HepG2 (cell line): ENCODE results near the gene RBP2. TPM values are rescaled to one million over a fixed set of nuclear protein-coding genes. Genes with fewer than 3 reads are reported as not detected.
A peak's percentile ranks its signal among the peaks of the same experiment; 100 is the strongest.

Source experiments
- ATAC-seq: fragments of 200-7000 bp; cut with Tn5 transposase; 3 replicates; pipeline ENCODE4 v1.9.1; 2020; ENCODE audit warnings: mild to moderate bottlenecking, moderate library complexity
- BruUV-seq: library from RNA; stranded (reverse); fragments of 400-500 nt; replicated peaks from 2 replicates; lab custom pipeline; 2021; lab: Mats Ljungman, UMichigan
- CTCF ChIA-PET: fragments of 300-600 bp; formaldehyde crosslinking; extraction: SDS; loops from one replicate; lab custom pipeline; 2021; ENCODE audit warnings: low total read pairs, inconsistent platforms, low intra/inter-chr PET ratio; lab: Yijun Ruan, JAX
- POLR2A ChIA-PET: fragments of 350-600 bp; sonication (Branson Sonifier 250); formaldehyde crosslinking; loops from one replicate; lab custom pipeline; 2020; ENCODE audit warnings: antibody characterized with exemption, inconsistent platforms; lab: Yijun Ruan, JAX
- DNase-seq: peaks from one replicate; pipeline ENCODE4 v3.0.0-alpha.2; 2015; ENCODE audit warnings: low spot score
- FAIRE-seq: peaks from 3 replicates; lab custom pipeline; 2011; peaks lifted over from hg19 to GRCh38; lab: Jason Lieb, UNC
- H2AFZ ChIP-seq: one replicate; pipeline ENCODE4 v1.6.1; 2011; ENCODE audit warnings: low read length, inconsistent platforms
- H3K27ac ChIP-seq: fragments of 300-600 bp; 3 replicates; pipeline ENCODE4 v1.8.0; 2011; ENCODE audit warnings: mixed run types, mild to moderate bottlenecking, mixed read lengths, low read length, inconsistent platforms; ENCODE audit not compliant: insufficient read depth; ENCODE audit errors: extremely low read length
- H3K27me3 ChIP-seq, 2 experiments: fragments of 200-600 bp in 1 of 2; 2 replicates in 1 of 2; 3 replicates in 1 of 2; pipeline versions ENCODE4 v1.6.0 to v1.8.0; 2011; ENCODE audit warnings: low read length in 2 of 2, mild to moderate bottlenecking in 2 of 2, moderate library complexity in 2 of 2, inconsistent platforms in 1 of 2; ENCODE audit not compliant: insufficient read depth in 2 of 2, control insufficient read depth in 1 of 2
- H3K36me3 ChIP-seq, 2 experiments: fragments of 200-600 bp in 1 of 2; replicated peaks in 1 of 2; 2 replicates in 1 of 2; 3 replicates in 1 of 2; pipeline versions ENCODE4 v1.5.1 to v1.8.0; 2011; ENCODE audit warnings: low read length in 2 of 2, inconsistent platforms in 1 of 2; ENCODE audit not compliant: insufficient read depth in 2 of 2, control insufficient read depth in 1 of 2
- H3K4me1 ChIP-seq: 2 replicates; pipeline ENCODE4 v1.5.1; 2012; ENCODE audit warnings: low read length, inconsistent platforms; ENCODE audit not compliant: insufficient read depth
- H3K4me2 ChIP-seq: 2 replicates; pipeline ENCODE4 v1.6.0; 2011; ENCODE audit warnings: low read depth, low read length, inconsistent platforms
- H3K4me3 ChIP-seq, 3 experiments: fragments of 200-600 bp in 1 of 3; sonication (generic), shearing (Covaris generic) in 1 of 3; replicated peaks in 1 of 3; 2 replicates each; pipeline ENCODE4 v1.5.1; 2011 to 2016; ENCODE audit warnings: low read length in 3 of 3, inconsistent platforms in 2 of 3, low read depth in 2 of 3, mild to moderate bottlenecking in 2 of 3, control low read depth in 1 of 3, mixed read lengths in 1 of 3; ENCODE audit not compliant: insufficient read depth in 1 of 3
- H3K79me2 ChIP-seq: one replicate; pipeline ENCODE4 v1.6.1; 2011; ENCODE audit warnings: low read length, inconsistent platforms; ENCODE audit not compliant: insufficient read depth
- H3K9ac ChIP-seq: 2 replicates; pipeline ENCODE4 v1.6.0; 2011; ENCODE audit warnings: mild to moderate bottlenecking, low read depth, low read length, inconsistent platforms; ENCODE audit not compliant: insufficient read depth
- H3K9me3 ChIP-seq: 2 replicates; pipeline ENCODE4 v1.5.1; 2012; ENCODE audit warnings: mild to moderate bottlenecking, low read length
- H4K20me1 ChIP-seq: 2 replicates; pipeline ENCODE4 v1.6.0; 2011; ENCODE audit warnings: inconsistent platforms, mild to moderate bottlenecking, low read length, moderate library complexity; ENCODE audit not compliant: insufficient read depth
- ATF7 ChIP-seq, 2 experiments: fragments of 450-650 bp in 1 of 2; sonication (generic) in 1 of 2; formaldehyde crosslinking in 1 of 2; IDR thresholded peaks; 2 replicates each; pipeline versions ENCODE4 v1.4.0 to v1.6.1; 2016 to 2020; ENCODE audit warnings: antibody characterized with exemption in 1 of 2, mild to moderate bottlenecking in 1 of 2, missing genetic modification reagents in 1 of 2
- MIER3 ChIP-seq: IDR thresholded peaks from 2 replicates; pipeline ENCODE4 v1.6.1; 2016; ENCODE audit warnings: missing compliant biosample characterization, borderline replicate concordance
- NCOA5 ChIP-seq: sonication (generic); formaldehyde crosslinking; IDR thresholded peaks from 2 replicates; pipeline ENCODE4 v1.4.0; 2020; ENCODE audit warnings: missing genetic modification reagents
- NR2F2 ChIP-seq: IDR thresholded peaks from 2 replicates; pipeline ENCODE4 v1.6.1; 2012; ENCODE audit warnings: low read depth, inconsistent platforms, borderline replicate concordance
- PREB ChIP-seq: sonication (generic); formaldehyde crosslinking; IDR thresholded peaks from 2 replicates; pipeline ENCODE4 v1.4.0; 2020; ENCODE audit warnings: missing genetic modification reagents
- SAFB2 ChIP-seq: sonication (generic); formaldehyde crosslinking; IDR thresholded peaks from 2 replicates; pipeline ENCODE4 v1.5.1; 2020; ENCODE audit warnings: missing genetic modification reagents, low read depth, mild to moderate bottlenecking, borderline replicate concordance
- SKI ChIP-seq: fragments of 450-650 bp; IDR thresholded peaks from one replicate; pipeline ENCODE4 v1.6.1; 2018; ENCODE audit warnings: mild to moderate bottlenecking; ENCODE audit not compliant: partially characterized antibody
- ZNF318 ChIP-seq: sonication (generic); formaldehyde crosslinking; IDR thresholded peaks from 2 replicates; pipeline ENCODE4 v1.4.0; 2020; ENCODE audit warnings: mild to moderate bottlenecking, missing genetic modification reagents
- ZNF670 ChIP-seq: sonication (generic); formaldehyde crosslinking; IDR thresholded peaks from 2 replicates; pipeline ENCODE4 v1.8.0; 2022; ENCODE audit warnings: mild to moderate bottlenecking, missing genetic modification reagents, borderline replicate concordance
- ZNF780A ChIP-seq: sonication (generic); formaldehyde crosslinking; IDR thresholded peaks from 2 replicates; pipeline ENCODE4 v1.8.0; 2022; ENCODE audit warnings: mild to moderate bottlenecking, missing genetic modification reagents, moderate library complexity
- WGBS: methylation state at CpG from one replicate; pipeline ENCODE4 v1.1.6; 2017; ENCODE audit warnings: low lambda C conversion rate; 5-methylcytosine and 5-hydroxymethylcytosine counted together
- in situ Hi-C: cut with HindIII; loops from 2 replicates; pipeline ENCODE4 v1.10.0; 2017; ENCODE audit warnings: low pct_unique_long_range_greater_than_20kb; ENCODE audit not compliant: extremely low pct_ligation_motif_present
- intact Hi-C: fragments of 100-400 bp; cut with micrococcal nuclease; formaldehyde crosslinking; loops from one replicate; pipeline ENCODE4 v1.10.0; 2022; ENCODE audit not compliant: unreplicated experiment
- polyA plus RNA-seq, 8 experiments: library from polyadenylated mRNA; depleted of rRNA in 3 of 8; stranded (reverse) in 7 of 8; unstranded in 1 of 8; fragments of >200 nt; fragmentation: Illumina TruSeq in 4 of 8; extraction: Trizol in 4 of 8; gene quantifications; 2 replicates each; pipeline versions ENCODE4 v1.2.1 to v1.2.3, GENCODE V29; 2011 to 2016; ENCODE audit warnings: low read depth in 4 of 8, missing spikeins in 1 of 8, mixed read lengths in 1 of 8; ENCODE audit not compliant: insufficient read depth in 1 of 8
- total RNA-seq, 5 experiments: library from RNA; depleted of rRNA; stranded (reverse); fragments of >200 nt; fragmentation: Illumina TruSeq; extraction: Trizol; gene quantifications; 2 replicates each; pipeline ENCODE4 v1.2.3, GENCODE V29; 2016; ENCODE audit warnings: low read depth in 1 of 5
- TF ChIP-seq, protein P1 (sequence below): sonication (generic); formaldehyde crosslinking; IDR thresholded peaks from 2 replicates; pipeline ENCODE4 v1.8.1; 2022; ENCODE audit warnings: mild to moderate bottlenecking, missing genetic modification reagents
- TF ChIP-seq, protein P2 (sequence below): sonication (generic); formaldehyde crosslinking; IDR thresholded peaks from 2 replicates; pipeline ENCODE4 v1.8.1; 2023; ENCODE audit warnings: mild to moderate bottlenecking, missing genetic modification reagents, borderline replicate concordance

Gene RBP2
- total and polyA plus RNA-seq, 2 of the 13 experiments (the other 11 are each of a cell fraction or from before 2014, with no cell fraction given) = 0.17 to 2.5 TPM

GRCh38 chr3:139493826-139494385 is 17.6 kb upstream of the RBP2 start (continued):
- no peak for TF ChIP-seq ZNF318 (CRISPR knock-in tag)
- peak; percentile 83 for TF ChIP-seq ATF7 (IDR thresholded peaks at IDR 0.05)
- TF ChIP-seq ATF7 (CRISPR knock-in tag; IDR thresholded peaks at IDR 0.05) = no peak

DNA sequence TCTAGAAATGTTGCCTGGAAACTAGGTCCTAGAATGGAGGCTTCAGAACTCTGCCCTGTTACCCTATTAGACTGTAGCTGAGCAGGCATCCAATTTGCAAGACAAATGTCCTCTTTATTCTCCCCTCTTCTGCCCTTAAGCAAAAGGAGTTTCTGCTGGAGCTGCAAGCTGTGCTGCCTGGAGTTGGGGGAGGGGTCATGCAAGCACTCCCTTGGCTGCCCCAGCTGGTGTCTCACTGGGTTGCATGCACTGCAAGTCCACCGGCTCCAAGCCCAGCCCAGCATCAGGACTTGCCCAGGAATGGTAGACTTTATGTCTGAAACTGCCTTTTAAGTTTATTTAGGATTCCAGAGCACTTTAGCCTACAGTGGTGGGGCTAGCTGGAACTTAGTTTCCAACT is 15.7 kb upstream of the RBP2 start:
- CTCF ChIA-PET = no interaction called here
- TF ChIP-seq, protein P1, sequence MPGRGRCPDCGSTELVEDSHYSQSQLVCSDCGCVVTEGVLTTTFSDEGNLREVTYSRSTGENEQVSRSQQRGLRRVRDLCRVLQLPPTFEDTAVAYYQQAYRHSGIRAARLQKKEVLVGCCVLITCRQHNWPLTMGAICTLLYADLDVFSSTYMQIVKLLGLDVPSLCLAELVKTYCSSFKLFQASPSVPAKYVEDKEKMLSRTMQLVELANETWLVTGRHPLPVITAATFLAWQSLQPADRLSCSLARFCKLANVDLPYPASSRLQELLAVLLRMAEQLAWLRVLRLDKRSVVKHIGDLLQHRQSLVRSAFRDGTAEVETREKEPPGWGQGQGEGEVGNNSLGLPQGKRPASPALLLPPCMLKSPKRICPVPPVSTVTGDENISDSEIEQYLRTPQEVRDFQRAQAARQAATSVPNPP (CRISPR knock-in tag) = no peak
- TF ChIP-seq PREB (no peak), ZNF780A (CRISPR knock-in tag) (no peak), ZNF670 (no peak), NCOA5 (CRISPR knock-in tag) (no peak), SKI (no peak), NR2F2 (no peak), MIER3 (no peak), SAFB2 (CRISPR knock-in tag) (no peak)
- TF ChIP-seq, protein P2, sequence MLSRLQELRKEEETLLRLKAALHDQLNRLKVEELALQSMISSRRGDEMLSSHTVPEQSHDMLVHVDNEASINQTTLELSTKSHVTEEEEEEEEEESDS (CRISPR knock-in tag) = no peak

More for the DNA sequence above, 15.7 kb upstream of the RBP2 start:
- no peaks in the 10 kb centered on the region for H4K20me1 ChIP-seq
- FAIRE-seq = no peak
- H3K4me1 ChIP-seq = no peaks in the 10 kb centered on the region
- no peak overlapping the region for H2AFZ ChIP-seq
- H3K36me3 ChIP-seq = no peaks in the 10 kb centered on the region
- ATAC-seq = no peak
- H3K27ac ChIP-seq = no peak overlapping the region
- 43% methylated on average over 1 of the region's 1 CpG for WGBS
- no peak overlapping the region for H3K9ac ChIP-seq
- in situ Hi-C loops (no loop called here), intact Hi-C loops (no loop called here)
- H3K9me3 ChIP-seq = peaks cover 5% of the 10 kb centered on the region
- no peak overlapping the region for H3K4me3 ChIP-seq
- H3K79me2 ChIP-seq = no peaks in the 10 kb centered on the region
- no peak overlapping the region for H3K4me2 ChIP-seq
- no TSS peak for BruUV-seq
- no peaks in the 10 kb centered on the region for H3K27me3 ChIP-seq
- POLR2A ChIA-PET = no interaction called here
- DNase-seq = no peak
